Measurements from ENCODE around the gene RELB.

Gene RELB

DNA sequence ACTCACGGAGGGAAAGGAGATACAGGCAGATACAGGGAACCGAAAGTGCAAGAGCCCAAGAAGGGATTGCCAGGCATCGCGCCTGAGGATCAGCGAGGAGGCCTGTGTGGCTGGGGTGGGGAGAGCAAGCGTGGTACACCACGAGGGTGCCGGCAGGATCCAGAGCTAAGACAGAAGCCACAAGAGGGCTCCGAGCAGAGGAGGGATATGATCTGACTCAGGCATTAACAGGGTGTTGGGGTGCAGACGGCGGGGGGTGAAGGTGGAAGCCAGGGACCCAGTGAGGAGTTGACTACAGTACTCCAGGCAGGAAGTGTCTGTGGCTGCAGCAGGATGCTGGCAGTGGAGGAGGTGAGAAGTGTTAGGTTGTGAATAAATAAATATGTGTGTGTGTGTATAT, 86.3 kb downstream of the RELB start:
- FAIRE-seq = no peak
